Hepatocyte (in vitro differentiated cells): ENCODE results near the gene RPTN. TPM values are rescaled to one million over a fixed set of nuclear protein-coding genes. Genes with fewer than 3 reads are reported as not detected.

Experiments used
- DNase-seq: peaks from one replicate; pipeline ENCODE4 v3.0.0-alpha.2; 2016; ENCODE audit warnings: low spot score
- H2AFZ ChIP-seq: fragments of 200-600 bp; sonication (generic); 2 replicates; pipeline ENCODE4 v1.6.0; 2016; ENCODE audit warnings: antibody characterized with exemption, mild to moderate bottlenecking
- H3K27ac ChIP-seq: fragments of 200-600 bp; sonication (generic); 2 replicates; pipeline ENCODE4 v1.5.1; 2016; ENCODE audit warnings: mild to moderate bottlenecking
- H3K27me3 ChIP-seq: fragments of 200-600 bp; sonication (generic); 2 replicates; pipeline ENCODE4 v1.6.1; 2016
- H3K36me3 ChIP-seq: fragments of 200-600 bp; sonication (generic); replicated peaks from 2 replicates; pipeline ENCODE4 v1.5.1; 2016; ENCODE audit warnings: low read depth; ENCODE audit not compliant: insufficient read depth
- H3K4me1 ChIP-seq: fragments of 200-600 bp; sonication (generic); 2 replicates; pipeline ENCODE4 v1.5.1; 2016; ENCODE audit warnings: mild to moderate bottlenecking, moderate library complexity; ENCODE audit not compliant: insufficient read depth
- H3K4me2 ChIP-seq: fragments of 200-600 bp; sonication (generic); 2 replicates; pipeline ENCODE4 v1.6.0; 2016
- H3K4me3 ChIP-seq: fragments of 200-600 bp; sonication (generic); 2 replicates; pipeline ENCODE4 v1.5.1; 2016; ENCODE audit warnings: mild to moderate bottlenecking
- H3K79me2 ChIP-seq: fragments of 200-600 bp; sonication (generic); 2 replicates; pipeline ENCODE4 v1.6.0; 2017; ENCODE audit warnings: mild to moderate bottlenecking
- H3K9me2 ChIP-seq: fragments of 200-600 bp; sonication (generic); replicated peaks from 2 replicates; pipeline ENCODE4 v1.6.0; 2017; ENCODE audit warnings: mild to moderate bottlenecking; ENCODE audit not compliant: insufficient read depth
- H3K9me3 ChIP-seq: fragments of 200-600 bp; sonication (generic); 2 replicates; pipeline ENCODE4 v1.5.1; 2016; ENCODE audit warnings: low read depth, mild to moderate bottlenecking
- H4K20me1 ChIP-seq: fragments of 200-600 bp; sonication (generic); 2 replicates; pipeline ENCODE4 v1.6.0; 2016; ENCODE audit warnings: mild to moderate bottlenecking; ENCODE audit not compliant: insufficient read depth, poor library complexity, severe bottlenecking
- EZH2 ChIP-seq: fragments of 200-600 bp; sonication (generic); IDR thresholded peaks from 2 replicates; pipeline ENCODE4 v1.6.1; 2016; ENCODE audit warnings: antibody characterized with exemption, mild to moderate bottlenecking, borderline replicate concordance
- EZH2phosphoT487 ChIP-seq: fragments of 200-600 bp; sonication (generic); IDR thresholded peaks from one replicate; pipeline ENCODE4 v1.6.1; 2018; ENCODE audit warnings: antibody characterized with exemption, mild to moderate bottlenecking, low read depth, moderate library complexity; ENCODE audit not compliant: unreplicated experiment, severe bottlenecking
- WGBS: methylation state at CpG from one replicate; pipeline ENCODE4 v1.1.6; 2016; ENCODE audit warnings: low lambda C conversion rate; ENCODE audit errors: missing lambda C conversion rate; 5-methylcytosine and 5-hydroxymethylcytosine counted together
- polyA plus RNA-seq: library from polyadenylated mRNA; unstranded; fragments of >200 nt; fragmentation: Nextera tagmentation; extraction: Ambion mirVana; gene quantifications from 2 replicates; pipeline ENCODE4 v1.2.1, GENCODE V29; 2016
- total RNA-seq: library from RNA; depleted of rRNA; stranded (reverse); fragments of >200 nt; gene quantifications from 2 replicates; pipeline ENCODE4 v1.2.3, GENCODE V29; 2014
- TF ChIP-seq, protein P1 (sequence below): fragments of 200-600 bp; sonication (generic); IDR thresholded peaks from 2 replicates; pipeline ENCODE4 v1.5.1; 2016; ENCODE audit warnings: antibody characterized with exemption, mild to moderate bottlenecking; ENCODE audit not compliant: poor library complexity

The RPTN gene
- total and polyA plus RNA-seq, 2 experiments from 2014 or later, result not detected

DNA sequence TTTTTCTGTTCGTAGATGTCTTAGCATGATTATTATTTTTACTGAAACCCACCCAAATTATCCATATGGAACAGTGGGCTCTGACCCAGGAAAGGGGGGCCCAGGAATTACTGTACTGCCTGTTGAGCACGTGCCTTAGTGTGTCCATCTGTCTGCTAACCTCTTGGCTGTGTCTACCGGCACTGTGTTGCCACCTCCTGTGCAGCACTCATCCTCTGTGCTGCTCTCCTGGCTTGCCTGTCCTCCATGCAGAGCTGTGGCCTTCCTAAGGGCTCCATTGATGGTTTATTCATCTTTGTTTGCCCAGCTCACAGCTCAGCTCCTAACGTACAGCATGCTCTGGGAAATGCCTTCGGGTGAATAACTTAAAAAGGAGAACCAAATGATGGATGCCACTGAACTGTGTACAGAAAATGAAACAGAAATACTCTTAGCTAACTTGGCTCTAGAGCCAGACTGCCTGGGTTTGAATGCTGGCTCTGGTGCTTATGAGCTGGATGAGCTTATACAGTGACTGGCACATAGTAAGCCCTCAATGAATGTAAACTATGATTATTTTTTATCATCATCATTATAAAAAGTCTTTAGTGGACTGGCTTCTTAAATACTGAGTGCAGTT, 11.4 kb upstream of the RPTN start:
- H3K79me2 ChIP-seq, result no peaks in the 10 kb centered on the region
- no peaks in the 10 kb centered on the region for H4K20me1 ChIP-seq
- no peak for TF ChIP-seq EZH2phosphoT487
- TF ChIP-seq, protein P1, sequence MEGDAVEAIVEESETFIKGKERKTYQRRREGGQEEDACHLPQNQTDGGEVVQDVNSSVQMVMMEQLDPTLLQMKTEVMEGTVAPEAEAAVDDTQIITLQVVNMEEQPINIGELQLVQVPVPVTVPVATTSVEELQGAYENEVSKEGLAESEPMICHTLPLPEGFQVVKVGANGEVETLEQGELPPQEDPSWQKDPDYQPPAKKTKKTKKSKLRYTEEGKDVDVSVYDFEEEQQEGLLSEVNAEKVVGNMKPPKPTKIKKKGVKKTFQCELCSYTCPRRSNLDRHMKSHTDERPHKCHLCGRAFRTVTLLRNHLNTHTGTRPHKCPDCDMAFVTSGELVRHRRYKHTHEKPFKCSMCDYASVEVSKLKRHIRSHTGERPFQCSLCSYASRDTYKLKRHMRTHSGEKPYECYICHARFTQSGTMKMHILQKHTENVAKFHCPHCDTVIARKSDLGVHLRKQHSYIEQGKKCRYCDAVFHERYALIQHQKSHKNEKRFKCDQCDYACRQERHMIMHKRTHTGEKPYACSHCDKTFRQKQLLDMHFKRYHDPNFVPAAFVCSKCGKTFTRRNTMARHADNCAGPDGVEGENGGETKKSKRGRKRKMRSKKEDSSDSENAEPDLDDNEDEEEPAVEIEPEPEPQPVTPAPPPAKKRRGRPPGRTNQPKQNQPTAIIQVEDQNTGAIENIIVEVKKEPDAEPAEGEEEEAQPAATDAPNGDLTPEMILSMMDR, result no peak
- no peak for TF ChIP-seq EZH2
- no peaks in the 10 kb centered on the region for H3K9me2 ChIP-seq
- no peak for DNase-seq
- no peak overlapping the region for H2AFZ ChIP-seq
- no peak overlapping the region for H3K4me3 ChIP-seq
- H3K27me3 ChIP-seq, result no peaks in the 10 kb centered on the region
- no peak overlapping the region for H3K27ac ChIP-seq
- H3K9me3 ChIP-seq, result no peaks in the 10 kb centered on the region
- no peaks in the 10 kb centered on the region for H3K4me1 ChIP-seq
- 61% methylated on average over 5 of the region's 5 CpGs for WGBS
- H3K36me3 ChIP-seq, result no peaks in the 10 kb centered on the region
- no peak overlapping the region for H3K4me2 ChIP-seq

DNA sequence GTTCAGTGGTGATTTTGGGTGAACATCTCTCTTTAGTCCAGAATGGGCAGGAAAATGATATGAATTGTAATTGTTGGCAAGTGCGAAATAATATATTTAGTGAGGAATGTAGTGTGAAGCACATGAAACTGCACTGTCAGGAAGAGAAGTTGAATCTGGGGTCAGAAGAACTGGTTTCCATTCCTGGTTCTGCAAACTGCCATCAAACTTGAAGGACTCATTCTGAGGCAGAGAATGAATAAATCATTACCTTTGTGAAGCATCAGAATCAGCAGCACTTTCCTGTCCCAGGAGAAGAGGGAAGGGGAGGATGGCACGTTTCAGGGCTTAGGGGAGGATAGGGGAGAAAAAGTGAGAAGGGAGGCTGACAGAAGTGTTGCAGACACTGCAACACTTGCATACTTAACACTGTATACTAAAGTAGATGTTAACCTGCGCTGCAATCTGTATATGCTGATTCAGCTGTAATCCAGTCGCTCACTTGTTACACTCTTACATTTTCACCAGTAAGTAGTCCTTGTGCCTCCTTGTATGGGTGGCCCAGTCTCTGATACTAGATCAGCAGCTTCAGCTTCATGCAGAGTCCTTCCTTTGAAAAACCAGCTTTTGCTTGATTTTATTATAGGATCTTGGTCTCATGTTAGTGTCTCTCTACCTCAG, 10.5 kb upstream of the RPTN start:
- Histone ChIP-seq H3K4me1 (no peaks in the 10 kb centered on the region), H3K4me3 (no peak overlapping the region), H3K27ac (no peak overlapping the region), H2AFZ (no peak overlapping the region), H3K4me2 (no peak overlapping the region), H3K36me3 (no peaks in the 10 kb centered on the region), H4K20me1 (no peaks in the 10 kb centered on the region), H3K27me3 (no peaks in the 10 kb centered on the region), H3K9me2 (no peaks in the 10 kb centered on the region), H3K79me2 (no peaks in the 10 kb centered on the region), H3K9me3 (no peaks in the 10 kb centered on the region)
- TF ChIP-seq, protein P1, result no peak
- no peak for TF ChIP-seq EZH2phosphoT487
- no peak for TF ChIP-seq EZH2
- WGBS, result 58% methylated on average over 4 of the region's 4 CpGs
- no peak for DNase-seq

- Histone ChIP-seq H3K79me2 (no peaks in the 10 kb centered on the region), H3K27me3 (no peaks in the 10 kb centered on the region), H3K9me3 (no peaks in the 10 kb centered on the region), H3K4me1 (no peaks in the 10 kb centered on the region), H3K4me2 (no peak overlapping the region), H2AFZ (no peak overlapping the region), H3K4me3 (no peak overlapping the region), H3K36me3 (no peaks in the 10 kb centered on the region), H3K9me2 (no peaks in the 10 kb centered on the region), H4K20me1 (no peaks in the 10 kb centered on the region), H3K27ac (no peak overlapping the region)
- 56% methylated on average over 1 of the region's 1 CpG for WGBS
- TF ChIP-seq EZH2phosphoT487 (no peak), EZH2 (no peak)
- TF ChIP-seq, protein P1, result no peak
- no peak for DNase-seq
These were observed 9.5 kb upstream of the RPTN start for GRCh38 chr1:152168535-152168868.
